ENCODE measurements around the gene SPTB.
A peak's percentile ranks its signal among the peaks of the same experiment; 100 is the strongest.
"Not testable (repeated sequence)": the region's sequence is repeated elsewhere in the genome, so short reads cannot be mapped to it uniquely, and the experiment has no call there.

The SPTB gene

GRCh38 chr14:64879635-64880220, at the start of gene SPTB:
TSS of gene SPTB (minus strand) at chr14:64879907. CDS start at chr14:64823094, 56,813 bp downstream.
- DNase-seq (ENCODE audit: low read depth) = peak; percentile 45

DNA sequence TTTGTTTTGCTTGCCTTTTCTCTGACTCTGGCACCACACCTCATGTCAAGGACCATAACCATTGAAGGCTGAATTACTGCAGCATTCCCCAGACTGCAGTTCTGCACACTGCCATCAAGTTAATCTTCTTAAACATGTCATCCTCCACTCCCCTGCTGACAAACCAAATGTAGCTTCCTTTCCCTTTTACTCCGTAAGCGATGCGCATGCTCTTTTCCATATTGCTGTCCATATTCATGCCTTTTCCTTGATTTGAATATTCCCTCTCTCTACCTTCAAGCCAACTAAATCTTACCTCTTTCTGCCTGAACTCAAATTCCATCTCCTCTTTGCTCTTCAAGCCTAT, 49.3 kb upstream of the SPTB start:
- no peak for DNase-seq (ENCODE audit: low read depth)

DNA sequence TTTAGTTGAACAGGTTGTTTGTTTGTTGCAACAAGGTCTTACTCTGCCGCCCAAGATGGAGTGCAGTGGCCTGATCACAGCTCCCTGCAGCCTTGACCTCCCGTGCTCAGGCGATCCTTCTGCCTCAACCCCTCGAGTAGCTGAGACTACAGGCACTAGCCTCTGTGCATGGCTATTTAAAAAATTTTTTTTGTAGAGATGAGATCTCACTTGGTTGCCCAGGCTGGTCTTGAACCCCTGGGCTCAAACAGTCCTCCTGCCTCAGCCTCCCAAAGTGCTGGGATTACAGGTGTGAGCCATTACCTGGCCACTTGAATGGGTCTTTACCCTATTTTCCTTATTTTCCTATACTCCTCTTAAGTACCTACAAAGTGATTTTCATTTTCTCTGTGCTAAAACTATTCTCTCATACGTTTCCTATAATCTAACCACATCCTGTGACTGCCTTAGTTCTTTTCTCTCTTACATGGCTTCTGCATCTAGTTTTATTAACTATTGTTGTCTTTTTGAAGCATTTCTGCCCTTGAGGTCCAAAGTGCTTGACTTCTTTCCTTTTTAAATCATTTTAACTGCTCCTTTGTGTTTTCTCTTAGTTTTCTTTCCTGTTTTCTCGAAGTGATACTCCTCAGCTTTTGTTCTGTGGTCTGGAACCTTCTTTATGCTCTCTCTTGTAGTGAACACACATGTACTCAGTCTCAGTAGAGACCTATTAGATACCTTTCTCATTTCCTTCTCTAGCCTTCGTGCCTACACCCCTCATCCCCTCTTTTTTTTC, 48.7 kb upstream of the SPTB start:
- no peak for DNase-seq (ENCODE audit: low read depth)

DNA sequence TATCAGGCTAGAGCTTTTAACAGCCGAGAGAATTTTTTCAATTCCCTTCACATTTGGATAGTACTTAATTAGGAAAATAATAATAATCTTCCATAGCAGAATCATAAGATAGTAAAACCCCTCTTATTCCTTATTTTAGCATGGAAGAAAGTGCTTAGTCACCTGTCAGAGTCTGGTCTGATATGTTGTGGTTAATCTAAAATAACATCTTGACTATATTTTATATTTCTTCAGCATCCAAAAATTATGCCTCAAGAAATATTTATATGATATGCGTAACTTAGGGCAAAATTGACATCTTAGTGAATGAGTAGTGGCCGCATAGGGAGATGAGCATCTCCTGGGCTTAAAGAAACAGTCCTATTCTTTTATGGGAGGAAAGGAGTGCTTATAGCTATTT, 47.3 kb upstream of the SPTB start:
- no peak for DNase-seq (ENCODE audit: low read depth)

- DNase-seq (ENCODE audit: low read depth) = no peak
These were observed 46.8 kb upstream of the SPTB start for GRCh38 chr14:64926398-64926995.

DNA sequence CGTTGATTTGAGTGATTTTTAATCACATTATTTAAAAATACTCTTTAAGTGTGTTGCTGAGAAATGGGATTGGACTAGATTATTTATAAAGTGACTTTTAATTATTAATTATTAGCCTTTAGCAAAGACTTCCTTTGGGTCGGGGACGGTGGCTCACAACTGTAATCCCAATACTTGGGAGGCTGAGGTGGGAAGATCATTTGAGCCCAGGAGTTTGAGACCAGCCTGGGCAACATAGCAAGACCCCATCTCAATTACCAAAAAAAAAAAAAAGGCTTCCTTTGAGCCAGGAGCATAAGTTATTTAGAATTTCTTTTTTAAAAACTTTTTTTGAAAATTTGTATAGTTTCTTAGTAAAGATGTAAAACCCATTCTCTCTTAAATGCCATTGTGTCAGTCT, 43.3 kb upstream of the SPTB start:
- no peak for DNase-seq (ENCODE audit: low read depth)

- no peak for DNase-seq (ENCODE audit: low read depth)
These were observed 40.8 kb upstream of the SPTB start for GRCh38 chr14:64920465-64920864.

- DNase-seq (ENCODE audit: low read depth) = no peak
These were observed 39.9 kb upstream of the SPTB start for GRCh38 chr14:64919618-64920017.

DNA sequence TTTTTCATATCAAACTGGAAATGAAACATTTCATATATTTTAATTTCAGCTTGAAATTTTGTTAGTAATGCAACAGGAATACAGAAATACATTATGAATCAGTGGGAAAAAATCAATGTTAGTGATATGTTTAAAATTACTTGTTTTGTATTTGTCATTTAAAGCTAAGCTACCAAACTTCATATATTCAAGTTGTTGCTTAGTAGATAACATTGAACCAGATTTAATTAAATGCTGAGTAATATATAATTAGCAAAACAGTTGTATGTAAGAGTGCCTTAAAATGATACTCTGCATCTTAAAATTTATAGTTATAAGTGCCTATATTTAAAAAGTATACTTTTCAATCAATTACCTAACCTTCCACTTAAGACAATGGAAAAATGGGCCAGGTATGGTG, 39.5 kb upstream of the SPTB start:
- no peak for DNase-seq (ENCODE audit: low read depth)

GRCh38 chr14:64918216-64918615, 38.5 kb upstream of the SPTB start:
- DNase-seq (ENCODE audit: low read depth) = no peak

- no peak for DNase-seq (ENCODE audit: low read depth)
These were observed 36.1 kb upstream of the SPTB start for GRCh38 chr14:64915797-64916196.

DNA sequence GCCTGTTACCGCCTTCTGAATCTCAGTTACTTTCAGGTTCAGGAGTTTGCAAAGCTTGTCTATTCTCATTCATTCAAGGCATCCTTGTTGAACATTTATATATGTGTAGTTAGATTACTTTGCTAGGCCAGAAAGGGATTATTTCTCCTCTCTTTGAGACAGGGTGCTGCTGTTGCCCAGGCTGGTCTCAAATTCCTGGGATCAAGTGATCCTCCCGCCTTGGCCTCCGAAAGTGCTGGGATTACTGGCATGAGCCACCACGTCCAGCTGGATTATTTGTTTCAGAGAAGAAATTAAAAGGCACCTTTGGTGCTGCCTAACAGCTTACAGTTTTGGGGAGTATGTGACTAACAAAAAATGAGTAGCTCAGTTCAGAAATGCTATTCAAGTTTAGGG, 35.3 kb upstream of the SPTB start:
- no peak for DNase-seq (ENCODE audit: low read depth)

DNA sequence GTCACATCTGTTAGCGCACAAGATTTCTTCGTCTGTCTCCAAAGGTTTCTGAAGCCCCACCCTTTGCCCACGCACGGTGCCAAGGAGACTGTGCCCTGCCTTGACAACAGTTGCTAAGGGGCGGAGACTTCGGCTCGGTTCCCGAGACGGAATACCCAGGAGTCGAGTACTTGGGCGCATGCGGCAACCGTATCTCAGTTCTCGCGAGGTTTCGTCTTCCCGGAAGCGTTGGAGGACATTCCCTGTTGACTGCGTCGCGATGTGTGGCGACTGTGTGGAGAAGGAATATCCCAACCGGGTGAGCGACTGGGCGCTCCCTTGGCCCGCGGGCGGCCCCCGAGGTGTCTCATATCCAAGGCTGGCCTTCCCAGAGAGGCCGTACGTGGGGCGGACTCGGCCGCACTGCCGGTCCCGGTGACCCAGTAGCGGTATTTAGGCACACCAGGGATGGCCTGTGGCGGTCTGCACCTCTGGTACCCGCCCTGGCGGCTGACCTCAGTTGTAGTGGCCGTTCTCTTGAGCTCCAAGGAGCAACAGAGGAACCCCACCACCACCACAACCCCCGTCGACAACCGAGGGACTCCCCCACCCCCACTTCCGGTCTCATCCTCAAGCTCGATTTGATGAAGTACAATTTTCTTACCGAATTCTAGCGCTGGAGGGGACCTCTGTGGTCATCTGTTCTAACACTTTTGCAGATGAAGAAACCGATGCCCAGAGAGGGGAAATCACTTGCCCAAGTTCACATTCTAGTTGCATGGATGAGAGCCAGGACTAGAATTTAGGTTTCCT, 34.7 kb upstream of the SPTB start, which contains the start of gene CHURC1:
CHURC1 (plus strand) TSS at position 219 of the 792 bp plus-strand sequence; CDS start at position 260, 41 bp downstream.
- DNase-seq (ENCODE audit: low read depth) = peak; percentile 92

DNA sequence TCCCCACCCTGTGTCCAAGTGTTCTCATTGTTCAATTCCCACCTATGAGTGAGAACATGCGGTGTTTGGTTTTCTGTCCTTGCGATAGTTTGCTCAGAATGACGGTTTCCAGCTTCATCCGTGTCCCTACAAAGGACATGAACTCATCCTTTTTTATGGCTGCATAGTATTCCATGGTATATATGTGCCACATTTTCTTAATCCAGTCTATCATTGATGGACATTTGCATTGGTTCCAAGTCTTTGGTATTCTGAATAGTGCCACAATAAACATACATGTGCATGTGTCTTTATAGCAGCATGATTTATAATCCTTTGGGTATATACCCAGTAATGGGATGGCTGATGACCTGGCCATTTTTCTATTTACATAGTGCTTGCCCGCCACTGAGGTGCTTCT, 33.8 kb upstream of the SPTB start:
- not testable (repeated sequence) for DNase-seq (ENCODE audit: low read depth)

DNA sequence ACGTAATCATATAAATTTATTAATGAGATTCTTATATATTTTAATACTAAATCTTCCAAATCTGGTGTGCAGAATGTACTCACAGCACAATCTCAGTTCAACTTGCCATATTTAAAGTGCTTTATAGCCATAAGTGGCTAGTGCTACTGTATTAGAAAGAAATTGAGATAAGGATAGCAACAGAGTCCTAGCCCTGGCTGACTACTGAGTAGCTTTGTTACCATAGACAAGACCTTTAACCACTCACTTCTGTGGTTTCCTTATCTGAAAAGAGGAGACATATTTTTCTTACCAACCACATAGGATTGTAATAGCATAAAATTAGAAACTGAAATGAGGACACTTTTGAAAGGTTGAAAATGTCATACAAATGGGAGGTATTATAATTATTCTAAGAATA, 32.6 kb upstream of the SPTB start:
- DNase-seq (ENCODE audit: low read depth) = no peak

DNA sequence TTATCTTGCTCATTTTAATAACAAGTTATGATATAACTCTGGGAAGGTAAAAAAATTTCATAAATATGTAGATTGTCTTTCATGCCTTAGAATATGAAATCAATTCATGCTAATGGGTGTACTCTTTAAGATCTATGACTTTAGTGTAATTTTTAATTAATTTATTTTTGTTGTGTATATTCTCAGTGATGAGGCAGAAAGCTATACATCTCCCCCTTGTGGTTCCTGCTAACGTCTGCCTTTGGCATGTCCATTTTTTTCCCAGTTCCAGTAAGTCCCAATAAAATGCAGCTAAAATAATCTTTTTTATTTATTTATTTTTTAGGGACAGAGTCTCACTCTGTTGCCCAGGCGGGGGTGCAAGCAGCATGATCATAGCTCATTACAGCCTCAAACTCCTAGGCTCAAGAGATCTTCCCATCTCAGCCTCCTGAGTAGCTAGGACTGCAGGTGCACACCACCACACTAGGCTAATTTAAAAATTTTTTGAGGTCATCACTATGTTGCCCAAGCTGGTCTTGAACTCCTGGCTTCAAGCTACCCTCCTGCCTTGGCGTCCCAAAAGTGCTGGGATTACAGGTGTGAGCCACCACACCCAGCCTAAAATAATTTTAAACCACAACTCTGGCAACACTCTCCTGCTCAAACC, 31.3 kb upstream of the SPTB start:
- DNase-seq (ENCODE audit: low read depth) = no peak

GRCh38 chr14:64906022-64906421, 26.3 kb upstream of the SPTB start:
- DNase-seq (ENCODE audit: low read depth) = no peak

- DNase-seq (ENCODE audit: low read depth) = no peak
These were observed 20.3 kb upstream of the SPTB start for GRCh38 chr14:64899958-64900357.

GRCh38 chr14:64891839-64892375, 12.2 kb upstream of the SPTB start:
- DNase-seq (ENCODE audit: low read depth) = no peak

- no peak for DNase-seq (ENCODE audit: low read depth)
These were observed 11.6 kb upstream of the SPTB start for GRCh38 chr14:64891173-64891838.

- DNase-seq (ENCODE audit: low read depth) = no peak
These were observed 9.6 kb upstream of the SPTB start for GRCh38 chr14:64889352-64889751.

Measured in activated T-cell treated with anti-CD3 and anti-CD28 coated beads for 48 hours (primary cell).